Upper lobe of left lung (tissue), 6 donors: Measurements from ENCODE around the gene MYO3A. TPM values are rescaled to one million over a fixed set of nuclear protein-coding genes. Genes with fewer than 3 reads are reported as not detected.

Source experiments
- ATAC-seq, 2 donors: fragments of 200-7000 bp; cut with Tn5 transposase; one replicate each; pipeline ENCODE4 v1.9.1; 2022; ENCODE audit warnings: mild to moderate bottlenecking in 2 of 2, moderate library complexity in 2 of 2; ENCODE audit not compliant: low FRiP score in 2 of 2
- DNase-seq, 2 donors: peaks; one replicate each; pipeline ENCODE4 v3.0.0-alpha.2; 2019 to 2020
- H3K27ac ChIP-seq, 4 donors: fragments of 200-600 bp; sonication (generic); one replicate each; pipeline ENCODE4 v1.5.1; 2016 to 2019
- H3K27me3 ChIP-seq, 4 donors: fragments of 200-600 bp; sonication (generic); one replicate each; pipeline ENCODE4 v1.5.1; 2017 to 2019
- H3K36me3 ChIP-seq, 4 donors: fragments of 200-600 bp; sonication (generic); one replicate each; pipeline ENCODE4 v1.5.1; 2016 to 2019
- H3K4me1 ChIP-seq, 4 donors: fragments of 200-600 bp; sonication (generic); one replicate each; pipeline ENCODE4 v1.5.1; 2018 to 2019
- H3K4me3 ChIP-seq, 4 donors: fragments of 200-600 bp; sonication (generic); one replicate each; pipeline ENCODE4 v1.5.1; 2017 to 2019; ENCODE audit warnings: mild to moderate bottlenecking in 2 of 4, moderate library complexity in 1 of 4
- H3K9me3 ChIP-seq, 4 donors: fragments of 200-600 bp; sonication (generic); one replicate each; pipeline ENCODE4 v1.5.1; 2018 to 2019
- CTCF ChIP-seq, 6 experiments: fragments of 450-650 bp in 4 of 6; fragments of 200-600 bp in 2 of 6; sonication (generic) in 2 of 6; IDR thresholded peaks; one replicate each; pipeline ENCODE4 v1.5.1; 2016 to 2019; ENCODE audit warnings: antibody characterized with exemption in 6 of 6
- EP300 ChIP-seq, 4 donors: sonication (generic); formaldehyde crosslinking; IDR thresholded peaks; one replicate each; pipeline ENCODE4 v1.5.1; 2017; ENCODE audit warnings: antibody characterized with exemption in 4 of 4, control low read depth in 2 of 4
- POLR2A ChIP-seq, 4 donors: fragments of 450-650 bp; IDR thresholded peaks; one replicate each; pipeline ENCODE4 v1.5.1; 2016 to 2017; ENCODE audit warnings: antibody characterized with exemption in 4 of 4, mild to moderate bottlenecking in 2 of 4
- POLR2AphosphoS5 ChIP-seq, 2 donors: sonication (generic); formaldehyde crosslinking; IDR thresholded peaks; one replicate each; pipeline ENCODE4 v1.5.1; 2017; ENCODE audit warnings: antibody characterized with exemption in 2 of 2
- WGBS, 2 donors: methylation state at CpG; one replicate each; pipeline ENCODE4 v1.1.5; 2017 to 2018; 5-methylcytosine and 5-hydroxymethylcytosine counted together
- total RNA-seq, 6 donors: library from RNA; depleted of rRNA in 4 of 6; stranded (reverse); fragments of >200 nt in 4 of 6; gene quantifications; one replicate each; pipeline versions ENCODE4 v1.1.0 to v1.2.1, GENCODE V29; 2016 to 2021
- donor health status: DM: no; HTN: no; CAD: no; lungs with moderate emphysema.
- donor health status: DM: no; HTN: yes; CAD: no; lungs with severe emphysema.

MYO3A gene
- total RNA-seq, 6 donors from 2014 or later, result 0.15 to 0.49 (median 0.47) TPM; not detected in 3

GRCh38 chr10:26024303-26024702 lies 90.3 kb downstream of the MYO3A start:
- Histone ChIP-seq H3K9me3 (no peaks in the 10 kb centered on the region), H3K27me3 (no peaks in the 10 kb centered on the region), H3K4me1 (no peaks in the 10 kb centered on the region), H3K36me3 (no peaks in the 10 kb centered on the region), H3K4me3 (no peak overlapping the region), H3K27ac (no peak overlapping the region)
- DNase-seq (no peak), ATAC-seq (no peak)
- TF ChIP-seq EP300 (IDR thresholded peaks at IDR 0.05), result no peak
- TF ChIP-seq POLR2AphosphoS5 (IDR thresholded peaks at IDR 0.05), result no peak
- no peak for TF ChIP-seq CTCF (IDR thresholded peaks at IDR 0.05)
- TF ChIP-seq POLR2A (IDR thresholded peaks at IDR 0.05), result no peak
- WGBS, 2 donors, result 59 to 85% methylated on average over 2 of the region's 2 CpGs

- no peaks in the 10 kb centered on the region for H3K9me3 ChIP-seq
- TF ChIP-seq POLR2A (IDR thresholded peaks at IDR 0.05) (no peak), EP300 (IDR thresholded peaks at IDR 0.05) (no peak), POLR2AphosphoS5 (IDR thresholded peaks at IDR 0.05) (no peak), CTCF (IDR thresholded peaks at IDR 0.05) (no peak)
- H3K27ac ChIP-seq, result no peak overlapping the region
- no peak overlapping the region for H3K4me3 ChIP-seq
- no peaks in the 10 kb centered on the region for H3K36me3 ChIP-seq
- H3K4me1 ChIP-seq, result no peaks in the 10 kb centered on the region
- no peak for ATAC-seq
- H3K27me3 ChIP-seq, result no peaks in the 10 kb centered on the region
- no peak for DNase-seq
These were observed 91.5 kb downstream of the MYO3A start for GRCh38 chr10:26025523-26025922.

- no peak for TF ChIP-seq EP300 (IDR thresholded peaks at IDR 0.05)
- 63 to 73% methylated on average over 3 of the region's 3 CpGs for WGBS, 2 donors
- ATAC-seq (no peak), DNase-seq (no peak)
- H3K4me3 ChIP-seq, result no peak overlapping the region
- H3K4me1 ChIP-seq, result no peaks in the 10 kb centered on the region
- H3K36me3 ChIP-seq, result no peaks in the 10 kb centered on the region
- no peaks in the 10 kb centered on the region for H3K27me3 ChIP-seq
- no peaks in the 10 kb centered on the region for H3K9me3 ChIP-seq
- H3K27ac ChIP-seq, result no peak overlapping the region
These were observed 95.8 kb downstream of the MYO3A start for GRCh38 chr10:26029858-26030257.

- no peaks in the 10 kb centered on the region for H3K27me3 ChIP-seq
- 78 to 91% methylated on average over 3 of the region's 3 CpGs for WGBS, 2 donors
- DNase-seq (no peak), ATAC-seq (no peak)
- no peaks in the 10 kb centered on the region for H3K36me3 ChIP-seq
- no peaks in the 10 kb centered on the region for H3K4me1 ChIP-seq
- no peak overlapping the region for H3K4me3 ChIP-seq
- no peak overlapping the region for H3K27ac ChIP-seq
- TF ChIP-seq EP300 (IDR thresholded peaks at IDR 0.05), result no peak
- H3K9me3 ChIP-seq, result no peaks in the 10 kb centered on the region
These were observed 97.3 kb downstream of the MYO3A start for GRCh38 chr10:26031300-26031699.

- H3K4me1 ChIP-seq, result peaks cover 0 to 3% (median 0%) of the 10 kb centered on the region in 4 donors
- DNase-seq (no peak), ATAC-seq (peak; percentile 24 to 70)
- TF ChIP-seq POLR2A (IDR thresholded peaks at IDR 0.05), result no peak
- TF ChIP-seq CTCF (IDR thresholded peaks at IDR 0.05), result no peak
- H3K4me3 ChIP-seq, result no peak overlapping the region
- no peaks in the 10 kb centered on the region for H3K9me3 ChIP-seq
- WGBS, 2 donors, result 43 to 72% methylated on average over 2 of the region's 2 CpGs
- H3K27me3 ChIP-seq, result no peaks in the 10 kb centered on the region
- H3K36me3 ChIP-seq, result no peaks in the 10 kb centered on the region
- peak overlapping the region in 1 of 4 donors; percentile 17 for H3K27ac ChIP-seq
These were observed 109.4 kb downstream of the MYO3A start for GRCh38 chr10:26043469-26043868.

- Histone ChIP-seq H3K4me3 (no peak overlapping the region), H3K9me3 (no peaks in the 10 kb centered on the region), H3K27ac (no peak overlapping the region), H3K4me1 (peaks cover 0 to 3% (median 0%) of the 10 kb centered on the region in 4 donors), H3K36me3 (no peaks in the 10 kb centered on the region), H3K27me3 (no peaks in the 10 kb centered on the region)
- DNase-seq, result peak in 1 of 2 donors; percentile 52
- TF ChIP-seq EP300 (IDR thresholded peaks at IDR 0.05), result no peak
- no peak for TF ChIP-seq POLR2A (IDR thresholded peaks at IDR 0.05)
- no peak for TF ChIP-seq POLR2AphosphoS5 (IDR thresholded peaks at IDR 0.05)
- no peak for TF ChIP-seq CTCF (IDR thresholded peaks at IDR 0.05)
- ATAC-seq, result peak; percentile 71 to 84
- WGBS, 2 donors, result 65 to 78% methylated on average over 3 of the region's 3 CpGs
These were observed 110.2 kb downstream of the MYO3A start for GRCh38 chr10:26044141-26044749.
